GM23338 (cell line): ENCODE data around the gene EPHA8. TPM values are rescaled to one million over a fixed set of nuclear protein-coding genes. Genes with fewer than 3 reads are reported as not detected.

Experiments used
- ATAC-seq: fragments of 200-7000 bp; cut with Tn5 transposase; 3 replicates; pipeline ENCODE4 v1.9.1; 2020
- DNase-seq: peaks from one replicate; pipeline ENCODE4 v3.0.0-alpha.2; 2015; ENCODE audit warnings: low spot score
- H2AFZ ChIP-seq: fragments of 200-600 bp; sonication (generic); 2 replicates; pipeline ENCODE4 v1.8.0; 2016; ENCODE audit warnings: antibody characterized with exemption, mild to moderate bottlenecking, moderate library complexity
- H3F3A ChIP-seq: fragments of 200-600 bp; sonication (generic); replicated peaks from 2 replicates; pipeline ENCODE4 v1.8.0; 2017; ENCODE audit warnings: antibody characterized with exemption, mixed run types, low read depth
- H3K27ac ChIP-seq: fragments of 200-600 bp; sonication (generic); 2 replicates; pipeline ENCODE4 v1.6.1; 2016; ENCODE audit warnings: low read depth
- H3K27me3 ChIP-seq: fragments of 200-600 bp; sonication (generic); 2 replicates; pipeline ENCODE4 v1.8.0; 2016; ENCODE audit warnings: mild to moderate bottlenecking, mixed run types, moderate library complexity; ENCODE audit not compliant: insufficient read depth
- H3K36me3 ChIP-seq: fragments of 200-600 bp; sonication (generic); 2 replicates; pipeline ENCODE4 v1.8.0; 2016; ENCODE audit warnings: mild to moderate bottlenecking; ENCODE audit not compliant: insufficient read depth
- H3K4me1 ChIP-seq: fragments of 200-600 bp; sonication (generic); 2 replicates; pipeline ENCODE4 v1.8.0; 2016; ENCODE audit warnings: mild to moderate bottlenecking, moderate library complexity; ENCODE audit not compliant: insufficient read depth
- H3K4me2 ChIP-seq: fragments of 200-600 bp; sonication (generic); 2 replicates; pipeline ENCODE4 v1.7.1; 2017; ENCODE audit warnings: mixed run types
- H3K4me3 ChIP-seq: fragments of 200-600 bp; sonication (generic); 2 replicates; pipeline ENCODE4 v1.6.1; 2016; ENCODE audit warnings: mixed run types
- H3K79me2 ChIP-seq: fragments of 200-600 bp; sonication (generic); replicated peaks from 2 replicates; pipeline ENCODE4 v1.8.0; 2017; ENCODE audit warnings: mild to moderate bottlenecking; ENCODE audit not compliant: insufficient read depth
- H3K9me2 ChIP-seq: fragments of 200-600 bp; sonication (generic); 2 replicates; pipeline ENCODE4 v1.8.0; 2017; ENCODE audit not compliant: insufficient read depth
- H4K20me1 ChIP-seq: fragments of 200-600 bp; sonication (generic); replicated peaks from 2 replicates; pipeline ENCODE4 v1.8.0; 2017; ENCODE audit warnings: mild to moderate bottlenecking; ENCODE audit not compliant: insufficient read depth
- H3K27ac Mint-ChIP-seq: 2 replicates; pipeline ENCODE4 v1.8.0; 2020; ENCODE audit warnings: inconsistent platforms, mild to moderate bottlenecking, moderate library complexity, mixed read lengths
- H3K27me3 Mint-ChIP-seq: 3 replicates; pipeline ENCODE4 v1.8.0; 2022; ENCODE audit warnings: low read depth, mild to moderate bottlenecking, moderate library complexity, mixed read lengths, inconsistent platforms; ENCODE audit not compliant: insufficient read depth, poor library complexity
- H3K36me3 Mint-ChIP-seq: 3 replicates; pipeline ENCODE4 v1.8.0; 2021; ENCODE audit warnings: low read depth, mild to moderate bottlenecking, inconsistent platforms, moderate library complexity, mixed read lengths
- H3K4me1 Mint-ChIP-seq: 3 replicates; pipeline ENCODE4 v1.8.0; 2020; ENCODE audit warnings: mild to moderate bottlenecking, inconsistent platforms, mixed read lengths
- H3K4me3 Mint-ChIP-seq: 3 replicates; pipeline ENCODE4 v1.8.0; 2021; ENCODE audit warnings: moderate library complexity, mild to moderate bottlenecking, inconsistent platforms, mixed read lengths
- H3K9me3 Mint-ChIP-seq: 3 replicates; pipeline ENCODE4 v1.8.0; 2020; ENCODE audit warnings: moderate library complexity, mild to moderate bottlenecking, inconsistent platforms, mixed read lengths
- ETS1 ChIP-seq: IDR thresholded peaks from 2 replicates; pipeline ENCODE4 v1.6.1; 2016; ENCODE audit warnings: antibody characterized with exemption
- EZH2 ChIP-seq: fragments of 200-600 bp; sonication (generic); IDR thresholded peaks from one replicate; pipeline ENCODE4 v1.8.0; 2017; ENCODE audit warnings: antibody characterized with exemption, mild to moderate bottlenecking, low read depth; ENCODE audit not compliant: unreplicated experiment
- EZH2phosphoT487 ChIP-seq: fragments of 200-600 bp; sonication (generic); IDR thresholded peaks from one replicate; pipeline ENCODE4 v1.8.1; 2018; ENCODE audit warnings: antibody characterized with exemption; ENCODE audit not compliant: unreplicated experiment
- JUNB ChIP-seq: IDR thresholded peaks from one replicate; pipeline ENCODE4 v1.6.1; 2016; ENCODE audit warnings: antibody characterized with exemption; ENCODE audit not compliant: unreplicated experiment
- REST ChIP-seq: IDR thresholded peaks from one replicate; pipeline ENCODE4 v1.6.1; 2018; ENCODE audit warnings: antibody characterized with exemption; ENCODE audit not compliant: unreplicated experiment
- STAT1 ChIP-seq: IDR thresholded peaks from one replicate; pipeline ENCODE4 v1.6.1; 2016; ENCODE audit warnings: antibody characterized with exemption; ENCODE audit not compliant: unreplicated experiment
- polyA plus RNA-seq: library from polyadenylated mRNA; unstranded; fragments of >200 nt; fragmentation: Nextera tagmentation; extraction: Ambion mirVana; gene quantifications from 2 replicates; pipeline ENCODE4 v1.2.1, GENCODE V29; 2016
- total RNA-seq: library from RNA; depleted of rRNA; stranded (reverse); fragments of >200 nt; shearing (Covaris generic); gene quantifications from 2 replicates; pipeline ENCODE4 v1.2.3, GENCODE V29; 2014

EPHA8 gene
- total and polyA plus RNA-seq, 2 experiments from 2014 or later, result 2.3 to 5.0 TPM

- no peak for TF ChIP-seq EZH2phosphoT487
Observed at GRCh38 chr1:22609291-22609690, 46.0 kb downstream of the EPHA8 start (continued).

- TF ChIP-seq STAT1 (no peak), REST (peak; percentile 98), EZH2 (no peak), ETS1 (no peak), EZH2phosphoT487 (no peak)
- H3K27me3 ChIP-seq, result no peaks in the 10 kb centered on the region
- no peaks in the 10 kb centered on the region for H3K9me2 ChIP-seq
- no peaks in the 10 kb centered on the region for H3F3A ChIP-seq
- Mint-ChIP-seq H3K4me3 (no peak overlapping the region), H3K9me3 (no peaks in the 10 kb centered on the region; the same call in 2 of the 3 replicates), H3K4me1 (peaks cover 30% of the 10 kb centered on the region), H3K36me3 (no peaks in the 10 kb centered on the region), H3K27ac (no peak overlapping the region), H3K27me3 (peaks cover 26% of the 10 kb centered on the region)
- DNase-seq, result peak; percentile 90
- peaks cover 3% of the 10 kb centered on the region; the same call in 1 of the 2 replicates for H4K20me1 ChIP-seq
- no peaks in the 10 kb centered on the region for H3K36me3 ChIP-seq
- H3K4me3 ChIP-seq, result no peak overlapping the region
- no peak overlapping the region for H3K27ac ChIP-seq
- peak; percentile 89 for ATAC-seq
- no peak overlapping the region for H2AFZ ChIP-seq
- 0 out of 2 replicates have a peak, but pooled peaks cover 6% of the 10 kb centered on the region for H3K4me1 ChIP-seq
- H3K79me2 ChIP-seq, result no peaks in the 10 kb centered on the region
- no peak overlapping the region for H3K4me2 ChIP-seq
Observed at GRCh38 chr1:22611530-22611947, 48.2 kb downstream of the EPHA8 start.

GRCh38 chr1:22612671-22613571, 49.6 kb downstream of the EPHA8 start:
- H3K79me2 ChIP-seq, result no peaks in the 10 kb centered on the region
- Mint-ChIP-seq H3K27me3 (peaks cover 21% of the 10 kb centered on the region), H3K9me3 (no peaks in the 10 kb centered on the region; the same call in 2 of the 3 replicates), H3K27ac (no peak overlapping the region), H3K4me3 (no peak overlapping the region), H3K4me1 (peaks cover 29% of the 10 kb centered on the region), H3K36me3 (no peaks in the 10 kb centered on the region)
- no peaks in the 10 kb centered on the region for H3K36me3 ChIP-seq
- H4K20me1 ChIP-seq, result 0 out of 2 replicates have a peak, but pooled peaks cover 3% of the 10 kb centered on the region
- no peak overlapping the region for H3K4me2 ChIP-seq
- H3K4me3 ChIP-seq, result no peak overlapping the region
- H3K9me2 ChIP-seq, result no peaks in the 10 kb centered on the region
- TF ChIP-seq REST (peak; percentile 1), JUNB (no peak)
- ATAC-seq (no peak), DNase-seq (no peak)
- no peaks in the 10 kb centered on the region for H3K27me3 ChIP-seq
- no peak overlapping the region for H3K27ac ChIP-seq
- no peaks in the 10 kb centered on the region for H3F3A ChIP-seq
- H3K4me1 ChIP-seq, result 0 out of 2 replicates have a peak, but pooled peaks cover 6% of the 10 kb centered on the region
- H2AFZ ChIP-seq, result no peak overlapping the region
